Measurements from ENCODE around the gene TPST1.

Gene TPST1

GRCh38 chr7:66247380-66248078 lies 42.4 kb downstream of the TPST1 start:
- TF ChIP-seq CTCF (conservative IDR thresholded peaks at IDR 0.05) = no peak
- H3K27ac ChIP-seq = peak overlapping the region; percentile 28; the same call in 1 of the 2 replicates

GRCh38 chr7:66250711-66251110 lies 45.6 kb downstream of the TPST1 start:
- TF ChIP-seq CTCF (conservative IDR thresholded peaks at IDR 0.05) = no peak
- H3K27ac ChIP-seq = no peak overlapping the region

GRCh38 chr7:66255534-66256100 lies 50.5 kb downstream of the TPST1 start:
- TF ChIP-seq CTCF (conservative IDR thresholded peaks at IDR 0.05) = no peak
- H3K27ac ChIP-seq = no peak overlapping the region

GRCh38 chr7:66256281-66256680 lies 51.1 kb downstream of the TPST1 start:
- no peak for TF ChIP-seq CTCF (conservative IDR thresholded peaks at IDR 0.05)
- H3K27ac ChIP-seq = no peak overlapping the region

- no peak overlapping the region for H3K27ac ChIP-seq
- no peak for TF ChIP-seq CTCF (conservative IDR thresholded peaks at IDR 0.05)
These were observed 52.3 kb downstream of the TPST1 start for GRCh38 chr7:66257481-66257880.

- no peak for TF ChIP-seq CTCF (conservative IDR thresholded peaks at IDR 0.05)
- peak overlapping the region; percentile 38; the same call in 1 of the 2 replicates for H3K27ac ChIP-seq
These were observed 53.3 kb downstream of the TPST1 start for GRCh38 chr7:66258409-66258808.

- TF ChIP-seq CTCF (conservative IDR thresholded peaks at IDR 0.05) = no peak
- H3K27ac ChIP-seq = no peak overlapping the region
These were observed 56.8 kb downstream of the TPST1 start for GRCh38 chr7:66261941-66262340.

All from VCaP (cell line).